HEK293 (cell line): ENCODE measurements around the gene IL34.

Experiments
- CTCF ChIA-PET: fragments of 350-600 bp; formaldehyde crosslinking; extraction: SDS; loops from one replicate; lab custom pipeline; 2021; ENCODE audit warnings: antibody characterized with exemption; lab: Yijun Ruan, JAX
- POLR2A ChIA-PET: fragments of 300-600 bp; formaldehyde crosslinking; extraction: SDS; loops from one replicate; lab custom pipeline; 2020; ENCODE audit warnings: antibody characterized with exemption, inconsistent platforms; lab: Yijun Ruan, JAX
- H3K27ac ChIP-seq: fragments of 200-500 bp; sonication (Bioruptor generic); 2 replicates; pipeline ENCODE4 v1.5.1; 2014; ENCODE audit warnings: low read depth, low read length, control low read depth, inconsistent platforms; ENCODE audit errors: extremely low read depth
- H3K36me3 ChIP-seq, 2 experiments: fragments of 200-500 bp in 1 of 2; sonication (Bioruptor generic) in 1 of 2; 1 replicate in 1 of 2; 2 replicates in 1 of 2; pipeline ENCODE4 v1.5.1; 2014 to 2017; ENCODE audit warnings: inconsistent platforms in 2 of 2, low read length in 2 of 2; ENCODE audit not compliant: control insufficient read depth in 2 of 2, insufficient read depth in 1 of 2
- H3K4me1 ChIP-seq: fragments of 200-500 bp; sonication (Bioruptor generic); 2 replicates; pipeline ENCODE4 v1.5.1; 2014; ENCODE audit warnings: mild to moderate bottlenecking, low read length, inconsistent platforms; ENCODE audit not compliant: control insufficient read depth, insufficient read depth
- H3K4me3 ChIP-seq: 2 replicates; pipeline ENCODE4 v1.5.1; 2011; ENCODE audit warnings: low read depth, mild to moderate bottlenecking, control low read depth, low read length, moderate library complexity
- H3K9me3 ChIP-seq: fragments of 200-500 bp; sonication (Bioruptor generic); 2 replicates; pipeline ENCODE4 v1.5.1; 2014; ENCODE audit warnings: low read depth, low read length, inconsistent platforms; ENCODE audit not compliant: control insufficient read depth, insufficient read depth
- GLIS1 ChIP-seq: fragments of 450-650 bp; formaldehyde crosslinking; IDR thresholded peaks from 2 replicates; pipeline ENCODE4 v1.5.1; 2016; ENCODE audit warnings: missing biosample characterization, missing genetic modification characterization
- GLIS2 ChIP-seq: fragments of 450-650 bp; formaldehyde crosslinking; IDR thresholded peaks from 2 replicates; pipeline ENCODE4 v1.5.1; 2016; ENCODE audit warnings: missing biosample characterization, missing genetic modification characterization
- HOXD13 ChIP-seq: sonication (generic); formaldehyde crosslinking; IDR thresholded peaks from 2 replicates; pipeline ENCODE4 v1.8.0; 2022; ENCODE audit warnings: missing genetic modification reagents, borderline replicate concordance
- KLF1 ChIP-seq: fragments of 450-650 bp; formaldehyde crosslinking; IDR thresholded peaks from 2 replicates; pipeline ENCODE4 v1.5.1; 2016; ENCODE audit warnings: missing biosample characterization, missing genetic modification characterization
- MZF1 ChIP-seq: fragments of 450-650 bp; formaldehyde crosslinking; IDR thresholded peaks from 2 replicates; pipeline ENCODE4 v1.5.1; 2017; ENCODE audit warnings: missing biosample characterization, missing genetic modification characterization, borderline replicate concordance
- PRDM10 ChIP-seq: fragments of 450-650 bp; formaldehyde crosslinking; IDR thresholded peaks from 2 replicates; pipeline ENCODE4 v1.5.1; 2016; ENCODE audit warnings: missing biosample characterization, missing genetic modification characterization
- SP7 ChIP-seq: fragments of 450-650 bp; formaldehyde crosslinking; IDR thresholded peaks from 2 replicates; pipeline ENCODE4 v1.5.1; 2016; ENCODE audit warnings: missing biosample characterization, missing genetic modification characterization
- TRIM28 ChIP-seq: IDR thresholded peaks from 2 replicates; pipeline ENCODE4 v1.6.1; 2011; ENCODE audit warnings: low read length, control low read depth, borderline replicate concordance
- TSHZ1 ChIP-seq: fragments of 450-650 bp; formaldehyde crosslinking; IDR thresholded peaks from 2 replicates; pipeline ENCODE4 v1.5.1; 2016; ENCODE audit warnings: missing biosample characterization, missing genetic modification characterization, borderline replicate concordance
- ZIC2 ChIP-seq: fragments of 450-650 bp; formaldehyde crosslinking; IDR thresholded peaks from 2 replicates; pipeline ENCODE4 v1.5.1; 2016; ENCODE audit warnings: missing biosample characterization, missing genetic modification characterization
- ZNF146 ChIP-seq: fragments of 450-650 bp; formaldehyde crosslinking; IDR thresholded peaks from 2 replicates; pipeline ENCODE4 v1.5.1; 2016; ENCODE audit warnings: missing biosample characterization, missing genetic modification characterization
- ZNF18 ChIP-seq: fragments of 450-650 bp; formaldehyde crosslinking; IDR thresholded peaks from 2 replicates; pipeline ENCODE4 v1.5.1; 2016; ENCODE audit warnings: missing biosample characterization, missing genetic modification characterization
- ZNF19 ChIP-seq: fragments of 450-650 bp; formaldehyde crosslinking; IDR thresholded peaks from 2 replicates; pipeline ENCODE4; 2016; ENCODE audit warnings: missing biosample characterization, missing genetic modification characterization, low read depth
- ZNF24 ChIP-seq: fragments of 450-650 bp; formaldehyde crosslinking; IDR thresholded peaks from 2 replicates; pipeline ENCODE4 v1.5.1; 2016; ENCODE audit warnings: missing biosample characterization, missing genetic modification characterization
- ZNF311 ChIP-seq: fragments of 450-650 bp; formaldehyde crosslinking; IDR thresholded peaks from 2 replicates; pipeline ENCODE4 v1.5.1; 2017; ENCODE audit warnings: missing biosample characterization, missing genetic modification characterization, borderline replicate concordance
- ZNF335 ChIP-seq: fragments of 450-650 bp; formaldehyde crosslinking; conservative IDR thresholded peaks from 2 replicates; pipeline ENCODE4 v1.5.1; 2016; ENCODE audit warnings: missing biosample characterization, missing genetic modification characterization
- ZNF561 ChIP-seq: fragments of 450-650 bp; IDR thresholded peaks from 2 replicates; pipeline ENCODE4 v1.5.1; 2018; ENCODE audit warnings: missing biosample characterization, missing genetic modification characterization, borderline replicate concordance
- ZNF585B ChIP-seq: fragments of 450-650 bp; formaldehyde crosslinking; IDR thresholded peaks from 2 replicates; pipeline ENCODE4 v1.5.1; 2016; ENCODE audit warnings: missing biosample characterization, missing genetic modification characterization
- ZSCAN23 ChIP-seq: fragments of 450-650 bp; formaldehyde crosslinking; IDR thresholded peaks from 2 replicates; pipeline ENCODE4 v1.5.1; 2016; ENCODE audit warnings: missing biosample characterization, missing genetic modification characterization

Gene IL34

GRCh38 chr16:70694088-70694867, 47.9 kb downstream of the IL34 start:
- no peak overlapping the region for H3K27ac ChIP-seq
- ChIA-PET CTCF (interaction anchor here (0.6 kb wide), 1 partner anchor 49 kb away, joined by 4 read pairs; no protein-coding TSS in a partner anchor), POLR2A (no interaction called here)
- H3K9me3 ChIP-seq, result no peaks in the 10 kb centered on the region
- H3K4me3 ChIP-seq, result no peak overlapping the region
- H3K36me3 ChIP-seq, result peaks cover 0 to 5% of the 10 kb centered on the region in 2 experiments; a peak in 1 of 3 replicates
- TF ChIP-seq ZNF585B (tag by site-specific recombination), result no peak
- no peak for TF ChIP-seq MZF1 (tag by site-specific recombination)
- no peak for TF ChIP-seq HOXD13 (CRISPR knock-in tag)
- no peak for TF ChIP-seq TRIM28
- peak; percentile 61 for TF ChIP-seq KLF1 (tag by site-specific recombination)
- no peak for TF ChIP-seq ZNF18 (tag by site-specific recombination)
- no peak for TF ChIP-seq ZNF146 (tag by site-specific recombination)
- TF ChIP-seq GLIS1 (tag by site-specific recombination), result peak; percentile 77
- TF ChIP-seq ZIC2 (tag by site-specific recombination), result peak; percentile 78
- no peak for TF ChIP-seq TSHZ1
- no peak for TF ChIP-seq SP7 (tag by site-specific recombination)
- TF ChIP-seq ZNF24 (tag by site-specific recombination), result no peak
- TF ChIP-seq ZNF19 (tag by site-specific recombination), result no peak
- TF ChIP-seq ZNF335 (tag by site-specific recombination), result peak; percentile 46
- no peak for TF ChIP-seq ZNF311 (tag by site-specific recombination)
- no peaks in the 10 kb centered on the region for H3K4me1 ChIP-seq

GRCh38 chr16:70694868-70695218, 48.5 kb downstream of the IL34 start:
- ChIA-PET CTCF (no interaction called here), POLR2A (no interaction called here)
- TF ChIP-seq ZNF561 (tag by site-specific recombination), result no peak
- TF ChIP-seq GLIS2 (tag by site-specific recombination), result 0 out of 2 replicates have a peak, but pooled peaks have one; percentile 7
- peak; percentile 48; the same call in 1 of the 2 replicates for TF ChIP-seq PRDM10 (tag by site-specific recombination)
- no peak for TF ChIP-seq ZSCAN23 (tag by site-specific recombination)
- Histone ChIP-seq H3K4me1 (no peaks in the 10 kb centered on the region), H3K27ac (no peak overlapping the region), H3K4me3 (no peak overlapping the region), H3K36me3 (peaks cover 0 to 5% of the 10 kb centered on the region in 2 experiments; a peak in 1 of 3 replicates), H3K9me3 (no peaks in the 10 kb centered on the region)
